HG03442 (cell line): ENCODE results near the gene PLIN3.
"Not testable (repeated sequence)": the region's sequence is repeated elsewhere in the genome, so short reads cannot be mapped to it uniquely, and the experiment has no call there.

Experiments used
- ATAC-seq: cut with Tn5 transposase; IDR thresholded peaks from one replicate; pipeline ENCODE4 v1.9.1; 2021; ENCODE audit warnings: mild to moderate bottlenecking, moderate library complexity; ENCODE audit not compliant: unreplicated experiment

The PLIN3 gene

GRCh38 chr19:4849019-4849418, 18.4 kb downstream of the PLIN3 start:
- ATAC-seq = no peak

GRCh38 chr19:4847190-4847973, 20.1 kb downstream of the PLIN3 start:
- ATAC-seq = no peak

GRCh38 chr19:4845975-4846374, 21.5 kb downstream of the PLIN3 start:
- not testable (repeated sequence) for ATAC-seq

- no peak for ATAC-seq
Measured at GRCh38 chr19:4844348-4845179, 22.9 kb downstream of the PLIN3 start.

GRCh38 chr19:4843647-4843965, 23.9 kb downstream of the PLIN3 start:
- ATAC-seq = no peak

- ATAC-seq = no peak
Measured at GRCh38 chr19:4839192-4839591, 28.3 kb downstream of the PLIN3 start.

GRCh38 chr19:4832776-4833175, 34.7 kb downstream of the PLIN3 start:
- no peak for ATAC-seq

- not testable (repeated sequence) for ATAC-seq
Measured at GRCh38 chr19:4831979-4832340, 35.5 kb downstream of the PLIN3 start.

- ATAC-seq = peak; percentile 72
Measured at GRCh38 chr19:4831304-4831978, 36.0 kb downstream of the PLIN3 start, which contains the start of gene TICAM1. TICAM1 (minus strand) TSS chr19:4831712; CDS start chr19:4818377, 13,335 bp downstream.

GRCh38 chr19:4830768-4831265, 36.6 kb downstream of the PLIN3 start:
- no peak for ATAC-seq

GRCh38 chr19:4830332-4830731, 37.1 kb downstream of the PLIN3 start:
- ATAC-seq = no peak

GRCh38 chr19:4829001-4829712, 38.3 kb downstream of the PLIN3 start:
- ATAC-seq = no peak

- no peak for ATAC-seq
Measured at GRCh38 chr19:4823577-4823976, 43.9 kb downstream of the PLIN3 start.

- not testable (repeated sequence) for ATAC-seq
Measured at GRCh38 chr19:4822354-4822753, 45.1 kb downstream of the PLIN3 start.

- ATAC-seq = no peak
Measured at GRCh38 chr19:4821265-4821664, 46.2 kb downstream of the PLIN3 start.

GRCh38 chr19:4817467-4818277, 49.8 kb downstream of the PLIN3 start:
- no peak for ATAC-seq

GRCh38 chr19:4816950-4817278, 50.6 kb downstream of the PLIN3 start:
- ATAC-seq = no peak

GRCh38 chr19:4816202-4816949, 51.1 kb downstream of the PLIN3 start:
- no peak for ATAC-seq

GRCh38 chr19:4815426-4816201, 51.9 kb downstream of the PLIN3 start:
- ATAC-seq = peak; percentile 50
